SH-SY5Y (cell line): Measurements from ENCODE around the gene DGKA.

Experiments
- GATA2 ChIP-seq: IDR thresholded peaks from 2 replicates; pipeline ENCODE4 v1.6.1; 2011; ENCODE audit warnings: mild to moderate bottlenecking, low read depth, low read length
- GATA3 ChIP-seq: IDR thresholded peaks from 2 replicates; pipeline ENCODE4 v1.6.1; 2011; ENCODE audit warnings: low read depth, mild to moderate bottlenecking, low read length, moderate library complexity

- TF ChIP-seq GATA3 (no peak), GATA2 (no peak)
Measured at GRCh38 chr12:55969356-55969755, 38.4 kb downstream of the DGKA start.
